Measurements from ENCODE around the gene FASN. TPM values are rescaled to one million over a fixed set of nuclear protein-coding genes. Genes with fewer than 3 reads are reported as not detected.

Gene FASN
- total and polyA plus RNA-seq, 8 donors: 18.0 to 550 (median 40.0) TPM

DNA sequence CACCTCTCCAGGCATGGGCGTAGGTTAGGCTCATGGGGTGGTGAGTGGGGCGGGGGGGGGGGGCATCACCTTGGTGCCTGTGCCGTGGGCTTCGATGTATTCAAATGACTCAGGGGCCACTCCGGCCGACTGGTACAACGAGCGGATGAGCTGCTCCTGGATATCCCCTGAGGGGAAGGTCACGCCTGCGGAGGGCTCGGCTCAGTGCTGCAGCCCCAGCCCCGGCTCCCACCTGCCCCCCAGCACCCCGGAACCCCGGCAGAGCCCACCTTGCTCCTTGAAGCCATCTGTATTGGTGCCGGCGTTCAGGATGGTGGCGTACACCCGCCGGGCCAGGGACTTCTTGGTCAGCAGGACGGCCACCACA lies 5.4 kb downstream of the FASN start:
- DNase-seq: peak in 1 of 4 donors; percentile 69
- no peaks in the 10 kb centered on the region for H3K27me3 ChIP-seq
- no peaks in the 10 kb centered on the region for H3K9me3 ChIP-seq
- ATAC-seq: no peak
- intact Hi-C loops (cut with DNase I): no loop called here
- H3K4me1 ChIP-seq: peaks cover 8 to 25% of the 10 kb centered on the region in 2 donors
- H3K27ac ChIP-seq: no peak overlapping the region
- no peak overlapping the region for H3K4me3 ChIP-seq
- TF ChIP-seq, protein P1, sequence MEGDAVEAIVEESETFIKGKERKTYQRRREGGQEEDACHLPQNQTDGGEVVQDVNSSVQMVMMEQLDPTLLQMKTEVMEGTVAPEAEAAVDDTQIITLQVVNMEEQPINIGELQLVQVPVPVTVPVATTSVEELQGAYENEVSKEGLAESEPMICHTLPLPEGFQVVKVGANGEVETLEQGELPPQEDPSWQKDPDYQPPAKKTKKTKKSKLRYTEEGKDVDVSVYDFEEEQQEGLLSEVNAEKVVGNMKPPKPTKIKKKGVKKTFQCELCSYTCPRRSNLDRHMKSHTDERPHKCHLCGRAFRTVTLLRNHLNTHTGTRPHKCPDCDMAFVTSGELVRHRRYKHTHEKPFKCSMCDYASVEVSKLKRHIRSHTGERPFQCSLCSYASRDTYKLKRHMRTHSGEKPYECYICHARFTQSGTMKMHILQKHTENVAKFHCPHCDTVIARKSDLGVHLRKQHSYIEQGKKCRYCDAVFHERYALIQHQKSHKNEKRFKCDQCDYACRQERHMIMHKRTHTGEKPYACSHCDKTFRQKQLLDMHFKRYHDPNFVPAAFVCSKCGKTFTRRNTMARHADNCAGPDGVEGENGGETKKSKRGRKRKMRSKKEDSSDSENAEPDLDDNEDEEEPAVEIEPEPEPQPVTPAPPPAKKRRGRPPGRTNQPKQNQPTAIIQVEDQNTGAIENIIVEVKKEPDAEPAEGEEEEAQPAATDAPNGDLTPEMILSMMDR (IDR thresholded peaks at IDR 0.05): no peak
- peaks cover 8 to 87% of the 10 kb centered on the region in 2 donors for H3K36me3 ChIP-seq

DNA sequence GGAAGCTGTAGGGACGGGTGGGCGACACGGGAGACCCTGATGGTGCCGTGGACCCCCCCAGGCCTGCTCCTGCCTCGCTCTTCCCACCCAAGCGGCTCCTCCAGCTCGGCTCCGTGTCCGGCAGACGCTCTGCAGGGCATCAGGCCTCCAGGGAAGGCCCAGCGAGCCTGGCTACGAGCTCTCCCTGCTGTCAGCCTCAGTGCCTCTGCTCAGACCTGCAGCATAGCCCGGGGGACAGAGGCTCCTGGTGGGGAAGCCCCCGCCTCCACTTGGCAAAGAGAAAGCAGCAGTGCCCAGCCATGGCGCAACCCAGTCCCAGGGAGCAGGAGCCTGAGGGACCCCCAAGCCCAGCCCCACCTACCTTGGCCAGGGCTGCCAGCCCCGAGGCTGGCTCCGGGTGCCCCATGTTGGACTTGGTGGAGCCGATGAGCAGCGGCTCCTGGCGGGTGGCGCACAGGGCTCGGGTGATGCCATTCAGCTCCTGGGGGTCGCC lies 5.9 kb downstream of the FASN start:
- peaks cover 6 to 20% of the 10 kb centered on the region in 2 donors for H3K4me1 ChIP-seq
- no peaks in the 10 kb centered on the region for H3K27me3 ChIP-seq
- ATAC-seq (no peak), DNase-seq (peak in 1 of 4 donors; percentile 72)
- TF ChIP-seq, protein P1 (IDR thresholded peaks at IDR 0.05): no peak
- H3K4me3 ChIP-seq: no peak overlapping the region
- intact Hi-C loops (cut with DNase I): no loop called here
- no peak overlapping the region for H3K27ac ChIP-seq
- H3K9me3 ChIP-seq: no peaks in the 10 kb centered on the region
- peaks cover 8 to 91% of the 10 kb centered on the region in 2 donors for H3K36me3 ChIP-seq

DNA sequence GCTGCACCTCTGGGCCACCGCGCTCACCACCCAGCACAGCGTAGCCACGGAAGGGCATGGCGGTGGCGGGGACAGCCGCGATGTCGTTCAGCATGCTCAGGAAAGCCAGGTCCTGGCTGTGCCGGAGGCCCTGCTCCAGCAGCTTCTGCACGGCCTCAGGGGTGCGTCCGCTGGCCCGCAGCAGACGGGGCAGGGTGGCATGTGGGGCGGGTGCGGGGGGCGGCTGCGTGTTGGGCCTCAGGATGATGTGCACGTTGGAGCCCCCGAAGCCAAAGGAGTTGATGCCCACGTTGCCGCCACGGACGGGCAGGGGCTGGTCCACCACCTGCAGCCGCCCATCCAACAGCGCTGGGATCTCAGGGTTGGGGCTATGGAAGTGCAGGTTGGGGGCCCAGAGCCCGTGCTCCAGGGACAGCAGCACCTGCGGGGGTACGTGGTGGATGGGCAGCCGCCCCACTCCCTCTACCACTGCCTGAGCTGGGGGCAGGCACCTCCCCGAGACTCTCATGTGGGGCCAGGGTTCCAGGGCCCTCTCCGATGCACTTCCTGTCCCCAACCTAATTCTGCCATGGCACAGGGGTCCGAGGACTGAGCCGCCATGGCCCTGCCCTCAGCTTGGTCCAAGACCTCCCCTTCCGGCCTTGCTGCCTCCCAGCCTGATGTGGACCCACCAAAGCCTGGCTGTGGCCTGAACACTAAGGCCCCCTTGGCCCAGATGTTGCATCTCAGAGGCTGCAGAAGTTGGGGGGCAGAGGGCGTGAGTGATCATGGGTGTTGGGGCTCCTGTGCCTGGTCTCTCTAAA lies 6.6 kb downstream of the FASN start:
- TF ChIP-seq, protein P1 (IDR thresholded peaks at IDR 0.05): no peak
- intact Hi-C loops (cut with DNase I): no loop called here
- no peak overlapping the region for H3K27ac ChIP-seq
- DNase-seq (peak in 1 of 4 donors; percentile 75), ATAC-seq (no peak)
- no peaks in the 10 kb centered on the region for H3K27me3 ChIP-seq
- H3K36me3 ChIP-seq: peaks cover 8 to 98% of the 10 kb centered on the region in 2 donors
- H3K4me1 ChIP-seq: peaks cover 0 to 13% of the 10 kb centered on the region in 2 donors
- H3K9me3 ChIP-seq: no peaks in the 10 kb centered on the region
- H3K4me3 ChIP-seq: no peak overlapping the region

DNA sequence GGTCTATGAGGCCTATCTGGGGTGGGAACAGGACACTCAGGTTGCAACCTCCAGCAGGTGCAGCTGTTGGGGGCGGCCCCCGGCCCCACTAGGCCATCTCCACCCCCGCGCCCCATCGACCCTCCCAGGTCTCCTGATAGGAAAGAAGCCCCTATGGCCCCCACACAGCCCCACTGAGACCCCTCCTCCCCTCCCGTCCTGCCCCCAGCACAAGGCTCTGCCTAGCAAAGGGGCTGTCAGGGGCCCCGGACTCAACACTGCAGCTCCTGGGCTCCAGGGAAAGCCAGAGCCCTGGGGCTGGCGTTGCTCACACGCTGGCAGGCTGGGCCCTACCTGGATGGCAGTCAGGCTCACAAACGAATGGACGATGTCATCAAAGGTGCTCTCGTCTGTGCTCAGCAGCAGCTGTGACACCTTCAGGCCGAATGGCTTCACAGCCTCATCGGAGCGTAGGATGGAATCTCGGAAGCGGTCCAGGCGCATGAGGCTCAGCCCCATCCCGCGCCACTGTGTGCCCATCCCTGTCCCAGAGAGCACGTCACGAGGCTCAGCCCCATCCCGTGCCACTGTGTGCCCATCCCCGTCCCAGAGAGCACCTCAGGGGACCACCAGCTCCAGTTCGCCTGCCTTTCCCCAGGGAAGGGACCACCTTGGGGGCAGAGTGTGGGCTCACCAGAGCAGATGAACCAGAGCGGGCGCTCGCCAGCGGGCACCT lies 7.3 kb downstream of the FASN start:
- TF ChIP-seq, protein P1 (IDR thresholded peaks at IDR 0.05): no peak
- Histone ChIP-seq H3K4me1 (peaks cover 0 to 6% of the 10 kb centered on the region in 2 donors), H3K27me3 (no peaks in the 10 kb centered on the region), H3K9me3 (no peaks in the 10 kb centered on the region), H3K36me3 (peaks cover 8 to 100% of the 10 kb centered on the region in 2 donors), H3K27ac (no peak overlapping the region), H3K4me3 (no peak overlapping the region)
- DNase-seq (peak in 1 of 4 donors; percentile 62), ATAC-seq (no peak)
- intact Hi-C loops (cut with DNase I): no loop called here

Measured in left lung (tissue), 10 donors.